Fibroblast of pulmonary artery (primary cell): ENCODE measurements around the gene METTL17.

Experiments used
- DNase-seq: peaks from one replicate; pipeline ENCODE4 v3.0.0-alpha.2; 2010; ENCODE audit warnings: low read depth
- H3K4me3 ChIP-seq: replicated peaks from 2 replicates; pipeline ENCODE4 v1.5.1; 2011; ENCODE audit warnings: low read depth, mild to moderate bottlenecking, control low read depth, low read length, moderate library complexity
- CTCF ChIP-seq: IDR thresholded peaks from 2 replicates; pipeline ENCODE4 v1.5.1; 2011; ENCODE audit warnings: mild to moderate bottlenecking, control low read depth, low read length, inconsistent platforms; ENCODE audit errors: missing control alignments

METTL17 gene

GRCh38 chr14:21043387-21043973, 53.7 kb downstream of the METTL17 start:
- TF ChIP-seq CTCF, result no peak
- no peak overlapping the region for H3K4me3 ChIP-seq
- DNase-seq, result no peak

- DNase-seq, result no peak
- TF ChIP-seq CTCF, result no peak
- no peak overlapping the region for H3K4me3 ChIP-seq
These were observed 54.3 kb downstream of the METTL17 start for GRCh38 chr14:21043974-21044618.
